GM12874 (cell line): ENCODE results near the gene OSBPL10.

Experiments used
- CTCF ChIP-seq: IDR thresholded peaks from 2 replicates; pipeline ENCODE4 v1.5.1; 2011; ENCODE audit warnings: low read depth, mild to moderate bottlenecking, control low read depth, low read length, moderate library complexity; ENCODE audit not compliant: insufficient read depth

Gene OSBPL10

GRCh38 chr3:31753050-31753425, 228.0 kb downstream of the OSBPL10 start:
- TF ChIP-seq CTCF, result no peak

DNA sequence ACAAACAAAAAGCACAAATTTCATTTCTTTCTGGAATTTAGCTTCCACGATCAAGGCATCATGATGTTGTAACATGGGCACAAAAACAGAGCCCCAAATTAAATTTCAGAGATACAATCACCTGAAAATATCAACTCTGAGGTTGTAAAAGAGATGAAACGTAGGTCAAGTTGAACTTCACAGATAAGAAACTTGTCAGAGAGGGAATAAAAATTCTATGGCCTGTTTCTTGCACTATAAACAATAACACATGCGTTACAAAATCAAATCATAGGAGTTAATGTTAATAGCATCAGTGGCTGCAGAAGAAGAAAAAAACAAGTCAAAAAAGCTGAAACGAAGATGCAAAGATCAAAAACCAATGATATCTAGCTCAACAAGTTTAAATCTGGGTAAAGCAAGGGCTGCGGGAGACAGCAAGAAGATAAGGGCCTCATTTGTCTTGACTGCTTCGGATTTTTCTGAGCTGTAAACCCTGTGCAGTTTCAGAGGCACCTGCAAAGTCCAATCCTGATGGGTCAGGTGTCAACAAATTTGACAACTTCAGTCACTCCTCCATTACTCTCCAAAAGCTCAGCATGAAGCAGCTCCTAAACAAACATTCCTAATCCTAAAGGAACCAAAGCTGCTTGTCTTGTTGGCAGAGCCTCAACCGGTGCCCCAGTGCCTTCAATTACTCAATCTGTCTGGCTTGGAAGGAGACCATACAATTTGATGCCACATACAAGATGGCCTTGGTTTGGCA, 228.6 kb downstream of the OSBPL10 start:
- TF ChIP-seq CTCF, result no peak

- TF ChIP-seq CTCF, result no peak
Measured at GRCh38 chr3:31750341-31750740, 230.7 kb downstream of the OSBPL10 start.

DNA sequence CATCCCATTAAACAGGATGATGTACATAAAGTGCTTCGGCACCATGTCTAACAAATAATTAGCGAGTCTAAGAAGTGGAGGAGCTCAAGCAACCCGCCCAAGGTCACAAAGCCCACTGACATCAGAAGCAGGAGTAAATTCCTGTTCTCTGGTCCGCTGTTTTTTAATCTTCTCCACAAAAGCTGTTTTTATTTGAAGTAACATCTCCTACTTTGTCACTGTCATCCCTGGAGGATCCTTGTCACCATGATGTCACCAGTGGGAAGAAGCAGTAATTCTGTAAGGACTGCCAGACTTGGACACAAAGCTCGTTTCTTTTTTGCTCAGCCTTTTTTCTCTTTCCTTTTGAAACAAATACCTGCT, 232.1 kb downstream of the OSBPL10 start:
- TF ChIP-seq CTCF, result no peak

DNA sequence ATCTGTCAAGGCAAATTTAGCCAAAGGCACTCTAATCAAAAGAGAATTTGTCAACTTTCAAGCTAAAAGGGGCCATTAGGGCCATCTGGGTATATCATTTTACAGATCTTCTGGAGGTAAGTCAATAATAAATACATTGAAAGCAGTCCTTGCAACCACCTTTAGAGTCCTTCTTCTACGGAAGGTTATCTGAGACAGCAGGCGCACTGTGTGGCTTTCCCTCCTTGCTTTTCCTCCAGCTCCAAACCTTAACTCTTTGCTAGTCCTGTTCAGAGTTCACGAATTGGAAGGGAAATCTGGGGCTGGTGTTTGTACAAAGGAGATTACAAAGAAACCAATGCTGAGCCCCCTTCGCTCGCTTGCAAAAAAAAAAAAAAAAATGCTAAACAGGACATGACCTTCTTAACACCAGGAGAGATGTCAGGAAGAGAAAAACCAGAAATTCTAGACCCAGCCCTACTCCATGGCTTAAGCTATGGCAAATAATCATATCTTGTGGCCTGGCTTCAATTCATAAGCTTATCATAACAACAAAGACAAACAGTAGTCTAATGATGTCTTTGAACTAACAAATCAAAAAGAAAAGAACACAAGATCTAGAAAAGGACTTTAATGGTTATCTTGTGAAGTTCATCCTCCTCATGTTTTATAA, 232.7 kb downstream of the OSBPL10 start:
- TF ChIP-seq CTCF, result no peak

DNA sequence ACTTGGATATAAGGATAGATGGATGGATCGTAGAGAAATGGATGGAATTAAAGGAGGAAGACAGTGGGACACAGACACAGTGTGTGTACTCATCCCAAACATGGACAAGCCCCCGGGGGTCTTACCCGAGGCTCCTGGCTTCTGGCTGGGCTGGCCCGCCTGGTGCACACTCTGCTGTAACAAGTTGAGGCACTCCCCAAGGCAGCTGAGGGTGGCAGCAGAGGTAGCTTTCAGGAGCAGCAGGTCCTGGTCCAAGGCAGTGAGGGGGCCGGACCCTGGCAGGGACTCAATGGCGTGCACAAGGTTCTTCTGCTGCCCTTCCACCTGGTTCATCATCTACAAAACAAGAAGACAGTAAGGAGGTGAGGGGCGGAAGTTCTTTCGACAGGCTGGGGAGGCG, 233.3 kb downstream of the OSBPL10 start:
- TF ChIP-seq CTCF, result no peak

DNA sequence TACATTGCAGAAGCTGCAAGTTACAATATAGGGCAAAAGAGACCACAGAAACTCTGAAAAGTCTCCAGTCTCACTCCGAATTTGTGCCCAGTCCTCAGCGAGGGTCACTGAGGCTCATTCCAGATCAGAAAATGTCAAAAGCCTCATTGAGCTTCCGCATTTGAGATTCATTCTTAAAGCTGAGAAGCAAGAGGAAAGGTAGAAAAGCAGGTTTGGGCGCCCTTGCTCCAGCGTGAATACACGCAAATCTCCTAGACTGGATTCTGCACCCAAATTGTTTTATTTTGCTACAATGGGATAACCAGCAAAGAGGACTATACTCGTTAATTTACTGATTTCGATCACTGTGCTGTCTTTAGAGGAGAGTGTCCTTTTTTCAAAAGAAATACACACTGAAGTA, 236.1 kb downstream of the OSBPL10 start:
- no peak for TF ChIP-seq CTCF
